Vagina (tissue), 2 donors: Measurements from ENCODE around the gene CCDC134.
A peak's percentile ranks its signal among the peaks of the same experiment; 100 is the strongest.

Experiments used
- CTCF ChIP-seq, 3 experiments: fragments of 450-650 bp in 2 of 3; fragments of 200-600 bp in 1 of 3; sonication (generic) in 1 of 3; IDR thresholded peaks; one replicate each; pipeline ENCODE4 v1.5.1; 2017 to 2019; ENCODE audit warnings: antibody characterized with exemption in 3 of 3, mild to moderate bottlenecking in 2 of 3, moderate library complexity in 2 of 3
- POLR2A ChIP-seq, 2 donors: fragments of 450-650 bp; IDR thresholded peaks; one replicate each; pipeline ENCODE4 v1.6.1; 2017; ENCODE audit warnings: antibody characterized with exemption in 2 of 2, mild to moderate bottlenecking in 2 of 2, moderate library complexity in 2 of 2
- POLR2AphosphoS5 ChIP-seq, 2 donors: sonication (generic); formaldehyde crosslinking; IDR thresholded peaks; one replicate each; pipeline ENCODE4 v1.9.0; 2017; ENCODE audit warnings: antibody characterized with exemption in 2 of 2, mild to moderate bottlenecking in 2 of 2, low read depth in 1 of 2; ENCODE audit not compliant: insufficient read depth in 1 of 2

GRCh38 chr22:41832553-41833368 lies 32.3 kb downstream of the CCDC134 start, which contains the start of gene SREBF2:
- peak; percentile 89 to 97 for TF ChIP-seq POLR2AphosphoS5 (IDR thresholded peaks at IDR 0.05; ENCODE audit: insufficient read depth in 1 of 2, low read depth in 1 of 2)
- TF ChIP-seq CTCF (IDR thresholded peaks at IDR 0.05): no peak
- TF ChIP-seq POLR2A (IDR thresholded peaks at IDR 0.05): peak; percentile 9 to 78
